Measurements from ENCODE around the gene SPOPL. TPM values are rescaled to one million over a fixed set of nuclear protein-coding genes. Genes with fewer than 3 reads are reported as not detected.
"Not testable (repeated sequence)": the region's sequence is repeated elsewhere in the genome, so short reads cannot be mapped to it uniquely, and the experiment has no call there.

Gene SPOPL
- total and polyA plus RNA-seq, 9 of the 15 experiments (the other 6 are each of a cell fraction or from before 2014, with no cell fraction given) = 0.53 to 6.1 (median 4.1) TPM

DNA sequence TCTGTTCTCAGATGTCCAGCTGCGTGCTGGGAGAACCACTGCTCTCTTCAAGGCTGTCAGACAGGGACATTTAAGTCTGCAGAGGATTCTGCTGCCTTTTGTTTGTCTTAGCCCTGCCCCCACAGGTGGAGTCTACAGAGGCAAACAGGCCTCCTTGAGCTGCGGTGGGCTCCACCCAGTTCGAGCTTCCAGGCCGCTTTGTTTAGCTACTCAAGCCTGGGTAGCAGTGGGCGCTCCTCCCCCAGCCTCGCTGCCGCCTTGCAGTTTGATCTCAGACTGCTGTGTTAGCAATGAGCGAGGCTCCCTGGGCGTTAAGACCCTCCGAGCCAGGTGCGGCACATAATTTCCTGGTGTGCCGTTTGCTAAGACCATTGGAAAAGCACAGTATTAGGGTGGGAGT is 42.6 kb downstream of the SPOPL start:
- FAIRE-seq; in situ Hi-C loops (cut with MboI); H4K20me1 ChIP-seq (replicated peaks; ENCODE audit: control insufficient read depth, insufficient read depth, low read length); ATAC-seq; POLR2A ChIA-PET; H3K27me3 ChIP-seq (ENCODE audit: control insufficient read depth in 2 of 2, insufficient read depth in 2 of 2, low read length in 2 of 2); H3K9ac ChIP-seq (ENCODE audit: insufficient read depth in 1 of 2, low read depth in 2 of 2, low read length in 2 of 2); DNase-seq (ENCODE audit: extremely low read depth in 1 of 4, low spot score in 3 of 4); H3K4me1 ChIP-seq (replicated peaks in 1 of 2; ENCODE audit: control insufficient read depth in 2 of 2, insufficient read depth in 2 of 2, low read length in 2 of 2); H2AFZ ChIP-seq (ENCODE audit: low read depth, low read length); H3K9me3 ChIP-seq (replicated peaks; ENCODE audit: control insufficient read depth, insufficient read depth, low read depth, low read length); H3K27ac ChIP-seq (ENCODE audit: extremely low read depth, low read depth, low read length); intact Hi-C loops (cut with micrococcal nuclease); H3K79me2 ChIP-seq (ENCODE audit: control insufficient read depth, insufficient read depth, low read length); H3K4me3 ChIP-seq; H3K9me1 ChIP-seq (ENCODE audit: control insufficient read depth, insufficient read depth, low read length); H3K4me2 ChIP-seq (ENCODE audit: insufficient read depth, low read length); CTCF ChIA-PET (ENCODE audit: low intra/inter-chr PET ratio); H3K36me3 ChIP-seq (ENCODE audit: control insufficient read depth, insufficient read depth, low read length); BruUV-seq (replicated peaks): not testable (repeated sequence)
- WGBS (ENCODE audit: insufficient coverage, low coverage, missing lambda C conversion rate) = 51% methylated on average over 7 of the region's 12 CpGs

- H3K9me3 ChIP-seq (replicated peaks; ENCODE audit: control insufficient read depth, insufficient read depth, low read depth, low read length) = no peaks in the 10 kb centered on the region
- H3K9ac ChIP-seq (ENCODE audit: insufficient read depth in 1 of 2, low read depth in 2 of 2, low read length in 2 of 2) = no peak overlapping the region
- H3K4me1 ChIP-seq (replicated peaks in 1 of 2; ENCODE audit: control insufficient read depth in 2 of 2, insufficient read depth in 2 of 2, low read length in 2 of 2) = no peaks in the 10 kb centered on the region; a peak in 1 of 5 replicates
- no TSS peak for BruUV-seq (replicated peaks)
- ChIA-PET CTCF (ENCODE audit: low intra/inter-chr PET ratio) (no interaction called here), POLR2A (no interaction called here)
- H3K4me2 ChIP-seq (ENCODE audit: insufficient read depth, low read length) = no peak overlapping the region
- no peaks in the 10 kb centered on the region for H3K36me3 ChIP-seq (ENCODE audit: control insufficient read depth, insufficient read depth, low read length)
- peaks cover 4% of the 10 kb centered on the region; the same call in 1 of the 3 replicates for H3K79me2 ChIP-seq (ENCODE audit: control insufficient read depth, insufficient read depth, low read length)
- H3K4me3 ChIP-seq = no peak overlapping the region
- no peaks in the 10 kb centered on the region for H3K27me3 ChIP-seq (ENCODE audit: control insufficient read depth in 2 of 2, insufficient read depth in 2 of 2, low read length in 2 of 2)
- no peak overlapping the region for H3K27ac ChIP-seq (ENCODE audit: extremely low read depth, low read depth, low read length)
- no peaks in the 10 kb centered on the region for H4K20me1 ChIP-seq (replicated peaks; ENCODE audit: control insufficient read depth, insufficient read depth, low read length)
- in situ Hi-C loops (cut with MboI) (no loop called here), intact Hi-C loops (cut with micrococcal nuclease) (no loop called here)
- ATAC-seq = no peak
- no peak for TF ChIP-seq SMARCB1 (IDR thresholded peaks at IDR 0.05; ENCODE audit: insufficient read length, low read depth)
- no peak for TF ChIP-seq DMBX1 (CRISPR knock-in tag; IDR thresholded peaks at IDR 0.05; ENCODE audit: borderline replicate concordance)
- TF ChIP-seq, protein P1, sequence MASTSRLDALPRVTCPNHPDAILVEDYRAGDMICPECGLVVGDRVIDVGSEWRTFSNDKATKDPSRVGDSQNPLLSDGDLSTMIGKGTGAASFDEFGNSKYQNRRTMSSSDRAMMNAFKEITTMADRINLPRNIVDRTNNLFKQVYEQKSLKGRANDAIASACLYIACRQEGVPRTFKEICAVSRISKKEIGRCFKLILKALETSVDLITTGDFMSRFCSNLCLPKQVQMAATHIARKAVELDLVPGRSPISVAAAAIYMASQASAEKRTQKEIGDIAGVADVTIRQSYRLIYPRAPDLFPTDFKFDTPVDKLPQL (IDR thresholded peaks at IDR 0.05; ENCODE audit: extremely low read depth, insufficient read length) = no peak
- no peak for TF ChIP-seq SRF (CRISPR knock-in tag; IDR thresholded peaks at IDR 0.05)
- TF ChIP-seq CEBPG (CRISPR knock-in tag; IDR thresholded peaks at IDR 0.05) = no peak
- TF ChIP-seq CEBPG (tag; conservative IDR thresholded peaks at IDR 0.05 in 1 of 2, IDR thresholded peaks at IDR 0.05 in 1 of 2) = no peak
- TF ChIP-seq GATAD2B (IDR thresholded peaks at IDR 0.05; ENCODE audit: borderline replicate concordance) = no peak
- TF ChIP-seq FOSL1 (tag; conservative IDR thresholded peaks at IDR 0.05) = no peak
- TF ChIP-seq MTA2 (IDR thresholded peaks at IDR 0.05; ENCODE audit: low read depth) = no peak
- no peak for TF ChIP-seq IFI16 (CRISPR knock-in tag; IDR thresholded peaks at IDR 0.05)
- no peak for TF ChIP-seq ZNF354B (CRISPR knock-in tag; IDR thresholded peaks at IDR 0.05)
- TF ChIP-seq LEF1 (IDR thresholded peaks at IDR 0.05) = no peak
- no peak for TF ChIP-seq RBM25 (IDR thresholded peaks at IDR 0.05; ENCODE audit: low read depth, low read length, severe bottlenecking)
- TF ChIP-seq STAG1 (CRISPR knock-in tag; IDR thresholded peaks at IDR 0.05; ENCODE audit: borderline replicate concordance) = no peak
- no peak for TF ChIP-seq XRCC5 (IDR thresholded peaks at IDR 0.05; ENCODE audit: low read depth, low read length)
- H2AFZ ChIP-seq (ENCODE audit: low read depth, low read length) = no peak overlapping the region
- DNase-seq (ENCODE audit: extremely low read depth in 1 of 4, low spot score in 3 of 4) = no peak
- no peak for FAIRE-seq
- H3K9me1 ChIP-seq (ENCODE audit: control insufficient read depth, insufficient read depth, low read length) = no peaks in the 10 kb centered on the region
These were observed 47.2 kb downstream of the SPOPL start for GRCh38 chr2:138548796-138549195.
